Spleen (tissue), 11 donors: ENCODE results near the gene SMARCD2. TPM values are rescaled to one million over a fixed set of nuclear protein-coding genes. Genes with fewer than 3 reads are reported as not detected.
A peak's percentile ranks its signal among the peaks of the same experiment; 100 is the strongest.

Experiments used
- DNase-seq: peaks from one replicate; pipeline ENCODE4 v3.0.0-alpha.2; 2020
- H3K27ac ChIP-seq, 8 donors: fragments of 200-600 bp; sonication (generic) in 7 of 8; 1 replicate in 4 of 8; 2 replicates in 4 of 8; pipeline versions ENCODE4 v1.5.0 to v1.8.0; 2016 to 2021; ENCODE audit warnings: inconsistent platforms in 4 of 8, mild to moderate bottlenecking in 4 of 8, moderate library complexity in 1 of 8
- H3K27me3 ChIP-seq, 7 donors: fragments of 200-600 bp; sonication (generic) in 6 of 7; replicated peaks in 1 of 7; 1 replicate in 4 of 7; 2 replicates in 3 of 7; pipeline versions ENCODE4 v1.5.0 to v1.8.0; 2016 to 2021; ENCODE audit warnings: inconsistent platforms in 3 of 7, mild to moderate bottlenecking in 1 of 7
- H3K36me3 ChIP-seq, 6 donors: fragments of 200-600 bp; sonication (generic) in 5 of 6; 1 replicate in 4 of 6; 2 replicates in 2 of 6; pipeline versions ENCODE4 v1.5.0 to v1.8.0; 2016 to 2021; ENCODE audit warnings: inconsistent platforms in 2 of 6
- H3K4me1 ChIP-seq, 6 donors: fragments of 200-600 bp; sonication (generic) in 5 of 6; 1 replicate in 3 of 6; 2 replicates in 3 of 6; pipeline versions ENCODE4 v1.5.0 to v1.8.0; 2016 to 2021; ENCODE audit warnings: inconsistent platforms in 3 of 6
- H3K4me3 ChIP-seq, 8 donors: fragments of 200-600 bp; sonication (generic) in 7 of 8; 1 replicate in 4 of 8; 2 replicates in 4 of 8; pipeline versions ENCODE4 v1.5.0 to v1.8.0; 2016 to 2021; ENCODE audit warnings: inconsistent platforms in 4 of 8, mild to moderate bottlenecking in 4 of 8, moderate library complexity in 2 of 8
- H3K9me3 ChIP-seq, 8 donors: fragments of 200-600 bp; sonication (generic) in 7 of 8; 1 replicate in 4 of 8; 2 replicates in 4 of 8; pipeline versions ENCODE4 v1.5.0 to v1.8.0; 2016 to 2021; ENCODE audit warnings: inconsistent platforms in 4 of 8
- POLR2A ChIP-seq, 3 donors: fragments of 450-650 bp; IDR thresholded peaks; one replicate each; pipeline ENCODE4 v1.5.1; 2017; ENCODE audit warnings: antibody characterized with exemption in 3 of 3, mild to moderate bottlenecking in 1 of 3
- POLR2AphosphoS5 ChIP-seq, 3 donors: sonication (generic); formaldehyde crosslinking; IDR thresholded peaks; one replicate each; pipeline ENCODE4 v1.5.1; 2017; ENCODE audit warnings: antibody characterized with exemption in 3 of 3
- WGBS, 5 donors: extraction: QIAGEN DNeasy Blood & Tissue Kit in 3 of 5; methylation state at CpG; one replicate each; pipeline versions ENCODE4 v1.1.5 to v1.1.7; 2013 to 2018; 5-methylcytosine and 5-hydroxymethylcytosine counted together
- intact Hi-C: fragments of 100-400 bp; cut with DNase I; formaldehyde crosslinking; loops from one replicate; pipeline ENCODE4 v1.15.0; 2023; ENCODE audit warnings: low total_unique reads
- polyA plus RNA-seq, 3 donors: library from polyadenylated mRNA; stranded (reverse); fragments of 200-250 nt; gene quantifications; one replicate each; pipeline ENCODE4 v1.2.1, GENCODE V29; 2013
- total RNA-seq, 7 donors: library from RNA; depleted of rRNA in 3 of 7; stranded (reverse); fragments of >200 nt in 3 of 7; fragmentation: NEBNext Ultra II Directional in 4 of 7; extraction: Animal tissue kit (Norgen Biotek cat#: 25700) in 4 of 7; gene quantifications; one replicate each; pipeline versions ENCODE4 v1.1.0 to v1.2.1, GENCODE V29; 2016 to 2021
- TF ChIP-seq, protein P1 (sequence below), 11 experiments: fragments of 200-600 bp in 7 of 11; fragments of 450-650 bp in 4 of 11; sonication (generic) in 4 of 11; IDR thresholded peaks in 8 of 11; conservative IDR thresholded peaks in 3 of 11; 1 replicate in 7 of 11; 2 replicates in 4 of 11; pipeline versions ENCODE4 v1.4.0 to v1.8.0; 2016 to 2021; ENCODE audit warnings: antibody characterized with exemption in 11 of 11, inconsistent platforms in 4 of 11, mild to moderate bottlenecking in 1 of 11
- donor health status: healthy with polysubstance abuse.
- donor health status: DM: no; HTN: no; CAD: no; lungs with moderate emphysema.
- donor health status: DM: no; HTN: no; CAD: no.
- donor health status: Bipolar disorder and iron deficiency.
- donor health status: healthy.
- donor health status: DM: no; HTN: no; CAD: no.
- donor health status: DM: yes; HTN: yes; CAD: no.

Gene SMARCD2
- total and polyA plus RNA-seq, 10 donors, result 47.3 to 154 (median 88.6) TPM

DNA sequence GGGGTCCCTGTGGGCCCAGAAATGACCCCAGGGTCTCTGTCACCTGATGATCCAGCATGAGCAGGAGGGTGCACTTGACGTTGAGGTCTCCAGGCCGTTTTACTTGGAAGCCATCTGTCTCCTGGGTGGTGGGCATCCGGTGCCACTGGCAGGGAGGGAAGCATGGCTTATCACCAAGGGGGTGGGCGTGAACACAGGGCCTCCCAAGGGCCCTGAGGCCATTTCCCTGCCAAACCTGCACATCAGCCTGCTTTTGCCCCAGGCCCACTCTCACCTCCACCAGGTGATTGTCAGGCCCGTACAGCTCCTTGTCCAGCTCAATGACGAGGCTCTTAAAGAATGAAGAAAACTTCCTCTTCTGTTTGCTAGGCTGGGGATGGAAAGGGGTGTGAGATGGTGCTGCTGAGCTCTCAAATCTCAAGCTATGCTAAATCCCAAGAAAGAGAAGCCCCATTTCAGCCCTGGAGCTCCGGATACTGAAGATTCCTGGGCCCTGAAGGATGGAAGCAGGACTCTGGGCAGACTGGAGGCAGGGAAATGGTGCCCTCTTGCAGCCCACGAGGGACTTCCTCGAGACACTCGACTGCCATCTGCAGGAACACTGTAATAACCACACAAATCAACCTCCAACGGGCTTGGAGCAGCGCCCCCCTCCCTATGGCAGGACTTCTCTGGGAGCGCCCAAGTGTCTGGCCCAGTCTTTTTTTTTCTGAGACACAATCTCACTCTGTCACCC, 7.9 kb downstream of the SMARCD2 start:
- TF ChIP-seq, protein P1, sequence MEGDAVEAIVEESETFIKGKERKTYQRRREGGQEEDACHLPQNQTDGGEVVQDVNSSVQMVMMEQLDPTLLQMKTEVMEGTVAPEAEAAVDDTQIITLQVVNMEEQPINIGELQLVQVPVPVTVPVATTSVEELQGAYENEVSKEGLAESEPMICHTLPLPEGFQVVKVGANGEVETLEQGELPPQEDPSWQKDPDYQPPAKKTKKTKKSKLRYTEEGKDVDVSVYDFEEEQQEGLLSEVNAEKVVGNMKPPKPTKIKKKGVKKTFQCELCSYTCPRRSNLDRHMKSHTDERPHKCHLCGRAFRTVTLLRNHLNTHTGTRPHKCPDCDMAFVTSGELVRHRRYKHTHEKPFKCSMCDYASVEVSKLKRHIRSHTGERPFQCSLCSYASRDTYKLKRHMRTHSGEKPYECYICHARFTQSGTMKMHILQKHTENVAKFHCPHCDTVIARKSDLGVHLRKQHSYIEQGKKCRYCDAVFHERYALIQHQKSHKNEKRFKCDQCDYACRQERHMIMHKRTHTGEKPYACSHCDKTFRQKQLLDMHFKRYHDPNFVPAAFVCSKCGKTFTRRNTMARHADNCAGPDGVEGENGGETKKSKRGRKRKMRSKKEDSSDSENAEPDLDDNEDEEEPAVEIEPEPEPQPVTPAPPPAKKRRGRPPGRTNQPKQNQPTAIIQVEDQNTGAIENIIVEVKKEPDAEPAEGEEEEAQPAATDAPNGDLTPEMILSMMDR (IDR thresholded peaks at IDR 0.05 in 8 of 11, conservative IDR thresholded peaks at IDR 0.05 in 3 of 11), result peak in 10 of 11 experiments; percentile 8 to 73 (median 48)
- TF ChIP-seq POLR2A (IDR thresholded peaks at IDR 0.05), result no peak
- no peak for TF ChIP-seq POLR2AphosphoS5 (IDR thresholded peaks at IDR 0.05)
- no peaks in the 10 kb centered on the region for H3K9me3 ChIP-seq
- WGBS, 5 donors, result 28 to 38% (median 33%) methylated on average over 13 of the region's 13 CpGs
- H3K4me3 ChIP-seq, result no peak overlapping the region
- H3K4me1 ChIP-seq, result peaks cover 22 to 97% (median 57%) of the 10 kb centered on the region in 6 donors
- intact Hi-C loops, result no loop called here
- no peaks in the 10 kb centered on the region for H3K27me3 ChIP-seq
- peaks cover 7 to 89% (median 75%) of the 10 kb centered on the region in 6 donors for H3K36me3 ChIP-seq
- DNase-seq, result peak; percentile 83
- H3K27ac ChIP-seq, result peak overlapping the region; percentile 19 to 66 (median 39)

DNA sequence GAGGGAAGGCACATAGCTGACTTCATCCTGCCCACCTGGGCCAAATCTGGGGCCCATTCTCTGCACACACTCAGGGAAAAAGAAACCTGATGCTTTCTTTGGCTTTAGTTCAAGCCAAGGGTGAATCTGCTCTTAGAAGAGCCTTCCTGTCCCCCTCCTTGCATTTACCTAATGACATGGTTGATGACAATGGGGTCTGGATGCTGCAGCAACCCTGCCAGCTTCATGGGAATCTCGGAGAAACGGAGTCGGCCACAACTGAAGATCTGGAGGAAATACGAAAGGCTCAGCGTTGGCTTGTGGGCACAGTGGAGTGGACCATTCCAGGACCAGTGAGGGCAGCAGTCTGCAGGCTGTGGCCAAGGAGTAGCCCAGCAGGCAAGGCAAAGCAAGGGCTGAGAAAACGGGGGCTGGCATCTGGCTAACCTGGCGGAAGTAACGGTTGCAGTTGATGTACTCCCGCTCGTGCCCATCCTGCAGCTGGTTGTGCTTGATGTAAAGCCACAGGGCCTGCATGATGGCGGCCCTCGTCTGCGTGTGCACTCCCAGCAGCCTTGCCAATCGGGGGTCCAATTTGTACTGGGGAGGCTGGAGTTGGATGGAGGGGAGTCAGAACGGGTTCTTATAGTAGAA, 8.6 kb downstream of the SMARCD2 start:
- 89 to 94% (median 92%) methylated on average over 15 of the region's 15 CpGs for WGBS, 5 donors
- H3K4me3 ChIP-seq, result no peak overlapping the region
- H3K27ac ChIP-seq, result peak overlapping the region in 3 of 8 donors; percentile 42 to 72 (median 59)
- H3K4me1 ChIP-seq, result peaks cover 22 to 97% (median 57%) of the 10 kb centered on the region in 6 donors
- no peak for DNase-seq
- intact Hi-C loops, result no loop called here
- TF ChIP-seq, protein P1 (IDR thresholded peaks at IDR 0.05 in 8 of 11, conservative IDR thresholded peaks at IDR 0.05 in 3 of 11), result no peak
- TF ChIP-seq POLR2AphosphoS5 (IDR thresholded peaks at IDR 0.05), result peak; percentile 2 to 58 (median 18)
- no peaks in the 10 kb centered on the region for H3K9me3 ChIP-seq
- H3K27me3 ChIP-seq, result no peaks in the 10 kb centered on the region
- H3K36me3 ChIP-seq, result peaks cover 7 to 96% (median 81%) of the 10 kb centered on the region in 6 donors

DNA sequence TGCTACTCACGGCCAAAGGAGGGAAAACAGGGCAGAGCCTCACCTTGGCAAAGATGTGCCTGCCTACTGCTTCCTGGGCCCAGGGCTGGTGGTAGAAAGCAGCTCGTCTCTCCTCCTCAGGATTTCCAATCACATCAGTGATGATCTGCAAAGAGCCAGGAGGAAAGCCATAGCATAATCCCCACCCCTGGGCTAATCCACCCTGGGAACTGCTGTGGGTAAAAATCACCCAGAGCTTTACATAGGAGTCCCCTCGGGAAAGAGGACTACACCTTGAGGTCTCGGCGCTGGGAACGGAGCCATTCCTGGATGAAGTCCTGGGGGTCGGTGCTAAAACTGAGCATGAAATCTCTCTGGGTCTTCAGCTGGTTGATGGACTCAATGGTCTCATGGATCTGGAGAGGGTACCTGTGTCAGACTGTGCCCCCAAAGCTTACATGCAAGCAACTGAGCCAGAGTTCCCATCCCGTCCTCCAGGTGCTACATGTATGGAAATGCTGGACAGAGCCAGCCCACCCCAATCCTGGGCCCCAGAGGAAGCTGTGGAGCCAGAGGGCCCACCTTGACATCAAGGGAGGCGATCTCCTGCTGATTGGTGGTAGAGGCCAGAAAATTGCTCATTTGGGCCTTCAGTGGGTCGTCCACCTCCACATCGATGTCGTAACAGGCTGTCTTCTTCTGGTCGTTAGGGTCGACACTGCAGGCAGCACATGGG, 9.3 kb downstream of the SMARCD2 start:
- H3K36me3 ChIP-seq, result peaks cover 7 to 97% (median 81%) of the 10 kb centered on the region in 6 donors
- no peaks in the 10 kb centered on the region for H3K9me3 ChIP-seq
- DNase-seq, result no peak
- no peak for TF ChIP-seq POLR2A (IDR thresholded peaks at IDR 0.05)
- TF ChIP-seq POLR2AphosphoS5 (IDR thresholded peaks at IDR 0.05), result peak in 2 of 3 donors; percentile 28 to 44
- intact Hi-C loops, result no loop called here
- no peak overlapping the region for H3K4me3 ChIP-seq
- WGBS, 5 donors, result 84 to 89% (median 86%) methylated on average over 14 of the region's 14 CpGs
- peaks cover 22 to 97% (median 57%) of the 10 kb centered on the region in 6 donors for H3K4me1 ChIP-seq
- no peaks in the 10 kb centered on the region for H3K27me3 ChIP-seq
- H3K27ac ChIP-seq, result peak overlapping the region in 1 of 8 donors; percentile 72

DNA sequence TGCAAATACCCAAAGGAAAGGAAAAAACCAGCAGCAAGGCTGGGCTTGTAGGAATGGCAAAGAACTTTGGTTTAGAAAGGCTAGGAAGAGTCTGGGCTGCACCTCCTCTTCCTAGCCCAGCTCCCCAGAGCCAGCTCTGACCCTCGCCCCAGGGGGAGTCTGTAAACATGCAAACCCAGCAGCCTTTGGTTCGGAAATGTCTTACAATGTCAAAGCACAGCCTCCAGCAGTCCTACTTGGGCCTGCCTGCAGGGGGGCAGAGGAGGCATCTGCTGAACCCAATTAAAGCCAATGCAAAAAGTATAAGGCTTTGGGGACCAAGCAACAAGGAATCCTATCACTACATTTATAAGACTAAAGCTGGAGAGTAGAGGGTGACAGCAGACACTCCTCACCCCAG, 10.0 kb downstream of the SMARCD2 start:
- H3K4me1 ChIP-seq, result peaks cover 22 to 96% (median 54%) of the 10 kb centered on the region in 6 donors
- no peak overlapping the region for H3K4me3 ChIP-seq
- peaks cover 7 to 90% (median 81%) of the 10 kb centered on the region in 6 donors for H3K36me3 ChIP-seq
- H3K27ac ChIP-seq, result peak overlapping the region in 3 of 8 donors; percentile 44 to 72 (median 49)
- H3K27me3 ChIP-seq, result no peaks in the 10 kb centered on the region
- 84 to 93% (median 87%) methylated on average over 2 of the region's 2 CpGs for WGBS, 5 donors
- intact Hi-C loops, result no loop called here
- no peaks in the 10 kb centered on the region for H3K9me3 ChIP-seq
- DNase-seq, result no peak
- TF ChIP-seq POLR2A (IDR thresholded peaks at IDR 0.05) (no peak), POLR2AphosphoS5 (IDR thresholded peaks at IDR 0.05) (no peak)
- TF ChIP-seq, protein P1 (IDR thresholded peaks at IDR 0.05 in 8 of 11, conservative IDR thresholded peaks at IDR 0.05 in 3 of 11), result no peak
